Gastroesophageal sphincter (tissue), 4 donors: ENCODE results near the gene GANC. TPM values are rescaled to one million over a fixed set of nuclear protein-coding genes. Genes with fewer than 3 reads are reported as not detected.

ENCODE experiments used
- ATAC-seq: fragments of 150-250 bp; one replicate; pipeline ENCODE4 v1.9.1; 2016; ENCODE audit warnings: mild to moderate bottlenecking, moderate library complexity
- H3K27ac ChIP-seq, 4 donors: fragments of 200-600 bp; sonication (generic) in 3 of 4; 1 replicate in 3 of 4; 2 replicates in 1 of 4; pipeline ENCODE4 v1.5.1; 2016 to 2019
- H3K27me3 ChIP-seq: fragments of 200-600 bp; sonication (generic); one replicate; pipeline ENCODE4 v1.5.1; 2019
- H3K36me3 ChIP-seq, 2 donors: fragments of 200-600 bp; sonication (generic); one replicate each; pipeline ENCODE4 v1.5.1; 2019; ENCODE audit warnings: control low read depth in 1 of 2
- H3K4me1 ChIP-seq, 3 donors: fragments of 200-600 bp; sonication (generic); 1 replicate in 2 of 3; 2 replicates in 1 of 3; pipeline ENCODE4 v1.5.1; 2016 to 2019; ENCODE audit warnings: control low read depth in 2 of 3
- H3K4me3 ChIP-seq, 2 donors: fragments of 200-600 bp; sonication (generic); one replicate each; pipeline ENCODE4 v1.5.1; 2019; ENCODE audit warnings: mild to moderate bottlenecking in 1 of 2, moderate library complexity in 1 of 2
- H3K9me3 ChIP-seq, 3 donors: fragments of 200-600 bp; sonication (generic); one replicate each; pipeline ENCODE4 v1.5.1; 2017 to 2019; ENCODE audit warnings: control low read depth in 2 of 3
- EP300 ChIP-seq: sonication (generic); formaldehyde crosslinking; IDR thresholded peaks from one replicate; pipeline ENCODE4 v1.6.1; 2017; ENCODE audit warnings: antibody characterized with exemption, mild to moderate bottlenecking
- POLR2A ChIP-seq, 2 donors: fragments of 450-650 bp; IDR thresholded peaks; one replicate each; pipeline ENCODE4 v1.6.1; 2017; ENCODE audit warnings: antibody characterized with exemption in 2 of 2, mild to moderate bottlenecking in 2 of 2, moderate library complexity in 1 of 2
- POLR2AphosphoS5 ChIP-seq: sonication (generic); formaldehyde crosslinking; IDR thresholded peaks from one replicate; pipeline ENCODE4 v1.6.1; 2017; ENCODE audit warnings: antibody characterized with exemption
- WGBS, 2 donors: methylation state at CpG; one replicate each; pipeline ENCODE4 v1.1.5; 2018; ENCODE audit warnings: low coverage in 1 of 2; 5-methylcytosine and 5-hydroxymethylcytosine counted together
- total RNA-seq, 4 donors: library from RNA; depleted of rRNA; stranded (reverse); fragments of >200 nt; gene quantifications; one replicate each; pipeline ENCODE4 v1.1.0, GENCODE V29; 2016
- TF ChIP-seq, protein P1 (sequence below), 4 experiments: fragments of 200-600 bp in 2 of 4; fragments of 450-650 bp in 2 of 4; sonication (generic) in 1 of 4; IDR thresholded peaks; one replicate each; pipeline ENCODE4 v1.5.1; 2017 to 2019; ENCODE audit warnings: antibody characterized with exemption in 4 of 4, mild to moderate bottlenecking in 2 of 4, moderate library complexity in 2 of 4

The GANC gene
- total RNA-seq, 4 donors from 2014 or later: 14.4 to 41.2 (median 19.7) TPM

DNA sequence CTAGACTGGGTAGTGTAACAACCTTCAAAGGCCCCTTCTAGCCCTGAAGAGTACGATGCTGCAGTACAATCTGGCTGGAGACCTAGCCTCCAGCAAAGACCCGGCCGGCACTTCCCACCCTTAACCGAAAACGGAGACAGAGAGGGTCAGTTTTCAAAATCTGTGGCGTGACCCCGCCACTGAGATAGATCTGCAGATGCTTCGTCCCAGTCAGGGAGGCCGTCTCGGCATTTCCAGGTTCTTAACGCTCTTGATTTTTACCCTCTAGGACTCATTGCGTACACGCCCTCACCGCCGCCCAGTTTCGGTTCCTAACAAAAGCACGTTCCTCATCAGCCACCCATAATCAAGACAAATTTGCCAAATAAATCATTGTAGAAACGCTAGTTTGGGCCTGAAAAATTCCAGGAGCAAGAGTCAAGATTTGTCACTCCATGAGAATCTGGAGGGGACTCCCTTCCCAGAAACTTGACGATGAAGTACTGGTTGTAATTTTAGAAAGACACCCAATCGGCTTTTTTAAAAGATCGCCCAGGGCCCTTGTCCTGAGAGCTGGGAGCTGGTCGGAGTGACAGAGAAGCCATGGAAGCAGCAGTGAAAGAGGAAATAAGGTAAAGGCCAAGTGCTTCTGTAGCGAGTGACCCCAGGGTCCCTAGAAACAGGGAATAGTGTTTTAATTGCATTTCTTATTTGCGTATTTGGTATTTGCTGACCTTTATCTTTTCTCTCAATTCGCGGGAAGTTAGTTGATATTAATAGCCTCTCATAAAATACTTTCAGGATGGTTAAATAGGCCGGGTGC is 1.1 kb downstream of the GANC start:
- WGBS, 2 donors: 3 to 10% methylated on average over 16 to 21 of the region's 27 CpGs
- Histone ChIP-seq H3K4me3 (peak overlapping the region; percentile 70 to 77), H3K27ac (peak overlapping the region; percentile 95 to 99 (median 98)), H3K4me1 (peaks cover 17 to 53% (median 23%) of the 10 kb centered on the region in 3 donors), H3K9me3 (no peaks in the 10 kb centered on the region), H3K27me3 (no peaks in the 10 kb centered on the region), H3K36me3 (peaks cover 0 to 10% of the 10 kb centered on the region in 2 donors)
- TF ChIP-seq EP300 (no peak), POLR2A (IDR thresholded peaks at IDR 0.05) (no peak), POLR2AphosphoS5 (peak; percentile 66)
- TF ChIP-seq, protein P1, sequence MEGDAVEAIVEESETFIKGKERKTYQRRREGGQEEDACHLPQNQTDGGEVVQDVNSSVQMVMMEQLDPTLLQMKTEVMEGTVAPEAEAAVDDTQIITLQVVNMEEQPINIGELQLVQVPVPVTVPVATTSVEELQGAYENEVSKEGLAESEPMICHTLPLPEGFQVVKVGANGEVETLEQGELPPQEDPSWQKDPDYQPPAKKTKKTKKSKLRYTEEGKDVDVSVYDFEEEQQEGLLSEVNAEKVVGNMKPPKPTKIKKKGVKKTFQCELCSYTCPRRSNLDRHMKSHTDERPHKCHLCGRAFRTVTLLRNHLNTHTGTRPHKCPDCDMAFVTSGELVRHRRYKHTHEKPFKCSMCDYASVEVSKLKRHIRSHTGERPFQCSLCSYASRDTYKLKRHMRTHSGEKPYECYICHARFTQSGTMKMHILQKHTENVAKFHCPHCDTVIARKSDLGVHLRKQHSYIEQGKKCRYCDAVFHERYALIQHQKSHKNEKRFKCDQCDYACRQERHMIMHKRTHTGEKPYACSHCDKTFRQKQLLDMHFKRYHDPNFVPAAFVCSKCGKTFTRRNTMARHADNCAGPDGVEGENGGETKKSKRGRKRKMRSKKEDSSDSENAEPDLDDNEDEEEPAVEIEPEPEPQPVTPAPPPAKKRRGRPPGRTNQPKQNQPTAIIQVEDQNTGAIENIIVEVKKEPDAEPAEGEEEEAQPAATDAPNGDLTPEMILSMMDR (IDR thresholded peaks at IDR 0.05): no peak
- peak; percentile 10 for ATAC-seq

GRCh38 chr15:42274702-42274989 is 1.6 kb downstream of the GANC start:
- Histone ChIP-seq H3K36me3 (peaks cover 0 to 15% of the 10 kb centered on the region in 2 donors), H3K4me3 (peak overlapping the region; percentile 70 to 77), H3K27ac (peak overlapping the region; percentile 95 to 99 (median 98)), H3K9me3 (no peaks in the 10 kb centered on the region), H3K27me3 (no peaks in the 10 kb centered on the region), H3K4me1 (peaks cover 17 to 49% (median 23%) of the 10 kb centered on the region in 3 donors)
- WGBS, 2 donors: 33 to 43% methylated on average over 4 to 6 of the region's 6 CpGs
- TF ChIP-seq, protein P1 (IDR thresholded peaks at IDR 0.05): no peak
- TF ChIP-seq POLR2AphosphoS5: no peak
- no peak for TF ChIP-seq EP300
- TF ChIP-seq POLR2A (IDR thresholded peaks at IDR 0.05): no peak
- ATAC-seq: no peak

GRCh38 chr15:42275780-42276391 is 2.9 kb downstream of the GANC start:
- 47 to 50% methylated on average over 4 of the region's 4 CpGs for WGBS, 2 donors
- H3K4me1 ChIP-seq: peaks cover 14 to 38% (median 20%) of the 10 kb centered on the region in 3 donors
- TF ChIP-seq POLR2AphosphoS5: no peak
- no peak for TF ChIP-seq EP300
- no peak for TF ChIP-seq POLR2A (IDR thresholded peaks at IDR 0.05)
- TF ChIP-seq, protein P1 (IDR thresholded peaks at IDR 0.05): no peak
- ATAC-seq: no peak
- peaks cover 0 to 28% of the 10 kb centered on the region in 2 donors for H3K36me3 ChIP-seq
- no peaks in the 10 kb centered on the region for H3K27me3 ChIP-seq
- peak overlapping the region; percentile 95 to 99 (median 98) for H3K27ac ChIP-seq
- no peaks in the 10 kb centered on the region for H3K9me3 ChIP-seq
- H3K4me3 ChIP-seq: peak overlapping the region in 1 of 2 donors; percentile 9

DNA sequence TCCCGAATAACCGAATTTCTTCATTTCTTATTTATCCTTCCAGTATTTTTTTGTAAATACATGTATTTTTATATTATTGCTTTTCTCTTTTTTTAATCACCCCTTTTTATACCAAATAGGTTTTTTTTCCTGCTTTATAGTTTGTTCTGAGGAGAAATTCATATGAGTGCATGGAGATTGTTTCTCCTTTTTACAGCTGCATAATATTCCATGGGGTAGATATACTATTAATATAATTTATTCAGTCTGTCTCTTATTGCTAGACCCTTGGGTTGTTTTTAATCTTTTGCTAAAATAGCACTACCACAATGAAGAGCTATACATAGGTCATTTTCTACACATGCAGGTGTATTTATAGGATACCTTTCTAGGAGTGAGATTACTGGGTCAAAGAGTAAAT is 3.8 kb downstream of the GANC start:
- no peak for ATAC-seq
- WGBS, 2 donors: 92 to 95% methylated on average over 2 of the region's 2 CpGs

More for the DNA sequence above, 3.8 kb downstream of the GANC start:
- peaks cover 0 to 36% of the 10 kb centered on the region in 2 donors for H3K36me3 ChIP-seq
- H3K9me3 ChIP-seq: no peaks in the 10 kb centered on the region
- H3K4me3 ChIP-seq: no peak overlapping the region
- peaks cover 14 to 29% (median 15%) of the 10 kb centered on the region in 3 donors for H3K4me1 ChIP-seq
- H3K27ac ChIP-seq: peak overlapping the region in 1 of 4 donors; percentile 95
- TF ChIP-seq, protein P1 (IDR thresholded peaks at IDR 0.05): no peak
- TF ChIP-seq EP300: no peak
- TF ChIP-seq POLR2A (IDR thresholded peaks at IDR 0.05): no peak
- TF ChIP-seq POLR2AphosphoS5: no peak
- H3K27me3 ChIP-seq: no peaks in the 10 kb centered on the region
